ENCODE results near the gene ABCC8.
A peak's percentile ranks its signal among the peaks of the same experiment; 100 is the strongest.

The ABCC8 gene

GRCh38 chr11:17437366-17437765, 39.3 kb downstream of the ABCC8 start:
- WGBS, result 90% methylated on average over 2 of the region's 3 CpGs
- Histone ChIP-seq H4K91ac (ENCODE audit: low read length) (no peak overlapping the region), H3K18ac (ENCODE audit: low read depth in 1 of 2, low read length in 2 of 2) (no peak overlapping the region)

GRCh38 chr11:17434108-17434507, 42.5 kb downstream of the ABCC8 start:
- Histone ChIP-seq H2BK5ac (ENCODE audit: low read depth, low read length, poor library complexity, severe bottlenecking) (no peak overlapping the region), H2BK15ac (ENCODE audit: low read depth, poor library complexity, severe bottlenecking) (no peak overlapping the region), H2AK5ac (ENCODE audit: low read length, severe bottlenecking) (no peak overlapping the region), H3K4me1 (ENCODE audit: control insufficient read depth, insufficient read depth, low read depth, low read length) (no peaks in the 10 kb centered on the region), H3K9me3 (ENCODE audit: control insufficient read depth, low read length) (no peaks in the 10 kb centered on the region), H3K18ac (ENCODE audit: low read depth in 1 of 2, low read length in 2 of 2) (no peak overlapping the region), H3K27me3 (ENCODE audit: control insufficient read depth in 1 of 2, insufficient read depth in 1 of 2, low read length in 2 of 2) (peaks cover 18 to 69% of the 10 kb centered on the region in 2 experiments), H3K4ac (ENCODE audit: low read depth in 1 of 2, low read length in 2 of 2) (no peak overlapping the region), H3K23ac (ENCODE audit: low read length in 2 of 2) (no peak overlapping the region), H2BK120ac (ENCODE audit: low read depth, low read length) (no peak overlapping the region), H4K91ac (ENCODE audit: low read length) (no peak overlapping the region), H3K79me1 (replicated peaks; ENCODE audit: low read length, poor library complexity, severe bottlenecking) (no peaks in the 10 kb centered on the region), H2AFZ (ENCODE audit: low read depth, low read length) (no peak overlapping the region), H3K36me3 (ENCODE audit: control insufficient read depth in 1 of 2, insufficient read depth in 2 of 2, low read depth in 1 of 2, low read length in 2 of 2) (no peaks in the 10 kb centered on the region), H3K9ac (ENCODE audit: low read length) (no peak overlapping the region), H3K4me3 (ENCODE audit: insufficient read depth in 1 of 2, low read depth in 1 of 2, low read length in 2 of 2) (no peak overlapping the region), H3K27ac (ENCODE audit: low read length, poor library complexity, severe bottlenecking) (no peak overlapping the region), H3K4me2 (ENCODE audit: low read length, poor library complexity, severe bottlenecking) (no peak overlapping the region), H2BK12ac (ENCODE audit: low read length in 2 of 2) (no peak overlapping the region), H3K14ac (ENCODE audit: low read length in 2 of 2) (no peak overlapping the region), H4K8ac (ENCODE audit: low read length) (no peak overlapping the region)
- 82% methylated on average over 4 of the region's 4 CpGs for WGBS
- DNase-seq, result no peak

More at GRCh38 chr11:17437366-17437765, 39.3 kb downstream of the ABCC8 start:
- Histone ChIP-seq H3K4ac (ENCODE audit: low read depth in 1 of 2, low read length in 2 of 2) (no peak overlapping the region), H3K27ac (ENCODE audit: low read length, poor library complexity, severe bottlenecking) (no peak overlapping the region), H3K79me1 (replicated peaks; ENCODE audit: low read length, poor library complexity, severe bottlenecking) (no peaks in the 10 kb centered on the region), H2BK120ac (ENCODE audit: low read depth, low read length) (no peak overlapping the region), H3K4me1 (ENCODE audit: control insufficient read depth, insufficient read depth, low read depth, low read length) (peaks cover 3% of the 10 kb centered on the region), H2BK15ac (ENCODE audit: low read depth, poor library complexity, severe bottlenecking) (no peak overlapping the region), H3K9ac (ENCODE audit: low read length) (no peak overlapping the region), H2AK5ac (ENCODE audit: low read length, severe bottlenecking) (no peak overlapping the region), H3K4me3 (ENCODE audit: insufficient read depth in 1 of 2, low read depth in 1 of 2, low read length in 2 of 2) (no peak overlapping the region), H3K14ac (ENCODE audit: low read length in 2 of 2) (peak overlapping the region in 1 of 2 experiments; percentile 30), H3K23ac (ENCODE audit: low read length in 2 of 2) (no peak overlapping the region), H3K27me3 (ENCODE audit: control insufficient read depth in 1 of 2, insufficient read depth in 1 of 2, low read length in 2 of 2) (peaks cover 24 to 70% of the 10 kb centered on the region in 2 experiments), H3K4me2 (ENCODE audit: low read length, poor library complexity, severe bottlenecking) (no peak overlapping the region), H2AFZ (ENCODE audit: low read depth, low read length) (no peak overlapping the region), H2BK5ac (ENCODE audit: low read depth, low read length, poor library complexity, severe bottlenecking) (no peak overlapping the region), H3K36me3 (ENCODE audit: control insufficient read depth in 1 of 2, insufficient read depth in 2 of 2, low read depth in 1 of 2, low read length in 2 of 2) (no peaks in the 10 kb centered on the region), H3K9me3 (ENCODE audit: control insufficient read depth, low read length) (no peaks in the 10 kb centered on the region), H2BK12ac (ENCODE audit: low read length in 2 of 2) (no peak overlapping the region), H4K8ac (ENCODE audit: low read length) (no peak overlapping the region)
- DNase-seq, result no peak

GRCh38 chr11:17432002-17432401, 44.6 kb downstream of the ABCC8 start:
- no peak overlapping the region for H2AFZ ChIP-seq (ENCODE audit: low read depth, low read length)
- no peak overlapping the region for H3K27ac ChIP-seq (ENCODE audit: low read length, poor library complexity, severe bottlenecking)
- H3K4me2 ChIP-seq (ENCODE audit: low read length, poor library complexity, severe bottlenecking), result no peak overlapping the region
- H3K23ac ChIP-seq (ENCODE audit: low read length in 2 of 2), result no peak overlapping the region
- H2BK5ac ChIP-seq (ENCODE audit: low read depth, low read length, poor library complexity, severe bottlenecking), result no peak overlapping the region
- no peaks in the 10 kb centered on the region for H3K9me3 ChIP-seq (ENCODE audit: control insufficient read depth, low read length)
- H4K8ac ChIP-seq (ENCODE audit: low read length), result no peak overlapping the region
- no peaks in the 10 kb centered on the region for H3K4me1 ChIP-seq (ENCODE audit: control insufficient read depth, insufficient read depth, low read depth, low read length)
- H3K9ac ChIP-seq (ENCODE audit: low read length), result no peak overlapping the region
- H3K4me3 ChIP-seq (ENCODE audit: insufficient read depth in 1 of 2, low read depth in 1 of 2, low read length in 2 of 2), result no peak overlapping the region
- H3K14ac ChIP-seq (ENCODE audit: low read length in 2 of 2), result no peak overlapping the region
- peaks cover 32 to 70% of the 10 kb centered on the region in 2 experiments for H3K27me3 ChIP-seq (ENCODE audit: control insufficient read depth in 1 of 2, insufficient read depth in 1 of 2, low read length in 2 of 2)
- H2BK12ac ChIP-seq (ENCODE audit: low read length in 2 of 2), result no peak overlapping the region
- no peak for DNase-seq
- 79% methylated on average over 7 of the region's 7 CpGs for WGBS
- no peak overlapping the region for H4K91ac ChIP-seq (ENCODE audit: low read length)
- H3K79me1 ChIP-seq (replicated peaks; ENCODE audit: low read length, poor library complexity, severe bottlenecking), result no peaks in the 10 kb centered on the region
- H3K36me3 ChIP-seq (ENCODE audit: control insufficient read depth in 1 of 2, insufficient read depth in 2 of 2, low read depth in 1 of 2, low read length in 2 of 2), result no peaks in the 10 kb centered on the region
- H3K4ac ChIP-seq (ENCODE audit: low read depth in 1 of 2, low read length in 2 of 2), result no peak overlapping the region
- H2AK5ac ChIP-seq (ENCODE audit: low read length, severe bottlenecking), result no peak overlapping the region
- H2BK15ac ChIP-seq (ENCODE audit: low read depth, poor library complexity, severe bottlenecking), result no peak overlapping the region
- no peak overlapping the region for H3K18ac ChIP-seq (ENCODE audit: low read depth in 1 of 2, low read length in 2 of 2)
- H2BK120ac ChIP-seq (ENCODE audit: low read depth, low read length), result no peak overlapping the region

- Histone ChIP-seq H2BK15ac (ENCODE audit: low read depth, poor library complexity, severe bottlenecking) (no peak overlapping the region), H3K23ac (ENCODE audit: low read length in 2 of 2) (no peak overlapping the region), H3K9me3 (ENCODE audit: control insufficient read depth, low read length) (no peaks in the 10 kb centered on the region), H3K9ac (ENCODE audit: low read length) (no peak overlapping the region), H2AFZ (ENCODE audit: low read depth, low read length) (no peak overlapping the region), H2BK5ac (ENCODE audit: low read depth, low read length, poor library complexity, severe bottlenecking) (no peak overlapping the region), H3K4ac (ENCODE audit: low read depth in 1 of 2, low read length in 2 of 2) (no peak overlapping the region), H3K4me3 (ENCODE audit: insufficient read depth in 1 of 2, low read depth in 1 of 2, low read length in 2 of 2) (no peak overlapping the region), H3K27ac (ENCODE audit: low read length, poor library complexity, severe bottlenecking) (no peak overlapping the region), H3K14ac (ENCODE audit: low read length in 2 of 2) (no peak overlapping the region), H3K4me2 (ENCODE audit: low read length, poor library complexity, severe bottlenecking) (no peak overlapping the region), H3K18ac (ENCODE audit: low read depth in 1 of 2, low read length in 2 of 2) (no peak overlapping the region), H3K36me3 (ENCODE audit: control insufficient read depth in 1 of 2, insufficient read depth in 2 of 2, low read depth in 1 of 2, low read length in 2 of 2) (no peaks in the 10 kb centered on the region), H2AK5ac (ENCODE audit: low read length, severe bottlenecking) (no peak overlapping the region), H3K4me1 (ENCODE audit: control insufficient read depth, insufficient read depth, low read depth, low read length) (no peaks in the 10 kb centered on the region), H2BK12ac (ENCODE audit: low read length in 2 of 2) (no peak overlapping the region), H4K91ac (ENCODE audit: low read length) (no peak overlapping the region), H4K8ac (ENCODE audit: low read length) (no peak overlapping the region), H3K79me1 (replicated peaks; ENCODE audit: low read length, poor library complexity, severe bottlenecking) (no peaks in the 10 kb centered on the region), H3K27me3 (ENCODE audit: control insufficient read depth in 1 of 2, insufficient read depth in 1 of 2, low read length in 2 of 2) (peaks cover 34 to 74% of the 10 kb centered on the region in 2 experiments), H2BK120ac (ENCODE audit: low read depth, low read length) (no peak overlapping the region)
- no peak for DNase-seq
- WGBS, result 55% methylated on average over 8 of the region's 8 CpGs
Observed at GRCh38 chr11:17431139-17431538, 45.5 kb downstream of the ABCC8 start.
